ENCODE results near the gene P2RX5. TPM values are rescaled to one million over a fixed set of nuclear protein-coding genes. Genes with fewer than 3 reads are reported as not detected.
"Not testable (repeated sequence)": the region's sequence is repeated elsewhere in the genome, so short reads cannot be mapped to it uniquely, and the experiment has no call there.

P2RX5 gene
- total and polyA plus RNA-seq, 5 donors from 2014 or later: 11.8 to 21.0 (median 16.4) TPM

DNA sequence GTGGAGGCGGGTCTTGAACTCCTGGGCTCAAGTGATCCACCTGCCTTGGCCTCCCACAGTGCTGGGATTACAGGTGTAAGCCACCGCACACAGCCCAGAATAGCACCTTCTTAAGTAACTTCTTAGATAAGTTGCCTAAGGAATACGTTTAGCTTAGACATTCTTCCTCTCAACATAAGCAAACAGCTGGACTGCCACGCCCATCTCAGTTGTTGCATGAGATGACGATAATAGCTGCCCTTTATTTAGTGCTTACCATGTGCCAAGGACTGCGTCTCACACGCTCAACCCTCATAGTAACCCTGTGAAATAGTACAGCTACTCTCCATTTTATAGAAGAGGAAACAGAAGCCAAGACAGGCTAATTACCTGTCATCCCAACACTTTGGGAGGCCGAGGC, 39.6 kb upstream of the P2RX5 start:
- peaks cover 6 to 33% (median 22%) of the 10 kb centered on the region in 4 donors for H3K4me1 Mint-ChIP-seq
- ATAC-seq (ENCODE audit: low read depth in 2 of 2) (no peak), DNase-seq (no peak)
- H3K9me3 Mint-ChIP-seq: peaks cover 0 to 2% (median 0%) of the 10 kb centered on the region in 7 donors
- H3K36me3 Mint-ChIP-seq: no peaks in the 10 kb centered on the region
- H3K27me3 ChIP-seq (ENCODE audit: control insufficient read depth, insufficient read depth, low read length): no peaks in the 10 kb centered on the region
- H3K9me3 ChIP-seq (ENCODE audit: control insufficient read depth in 2 of 2, low read length in 2 of 2): no peaks in the 10 kb centered on the region
- no peak overlapping the region for H3K27ac Mint-ChIP-seq
- no peak overlapping the region for H3K4me3 ChIP-seq (ENCODE audit: low read depth, low read length)
- H3K27ac ChIP-seq (ENCODE audit: insufficient read depth, low read length, poor library complexity, severe bottlenecking): no peak overlapping the region
- no peaks in the 10 kb centered on the region for H3K36me3 ChIP-seq (ENCODE audit: control insufficient read depth, insufficient read depth, low read length)
- H3K4me1 ChIP-seq (ENCODE audit: control insufficient read depth, insufficient read depth, low read length, poor library complexity, severe bottlenecking): peaks cover 20% of the 10 kb centered on the region
- H3K27me3 Mint-ChIP-seq: no peaks in the 10 kb centered on the region
- no peak overlapping the region for H3K4me3 Mint-ChIP-seq

DNA sequence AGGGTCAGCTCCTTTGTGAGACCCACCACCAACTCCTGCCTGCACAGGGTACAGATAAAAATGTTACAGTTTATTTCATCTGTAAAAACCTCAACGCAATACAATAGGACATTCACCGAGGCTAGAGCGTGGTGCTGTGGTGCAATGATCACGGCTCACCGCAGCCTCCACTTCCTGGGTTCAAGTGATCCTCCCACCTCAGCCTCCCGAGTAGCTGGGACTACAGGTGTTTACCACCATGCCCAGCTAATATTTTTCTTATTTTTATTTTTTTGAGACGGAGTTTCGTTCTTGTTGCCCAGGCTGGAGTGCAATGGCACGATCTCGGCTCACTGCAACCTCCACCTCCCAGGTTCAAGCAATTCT, 38.9 kb upstream of the P2RX5 start:
- H3K4me1 Mint-ChIP-seq: peaks cover 6 to 29% (median 19%) of the 10 kb centered on the region in 4 donors
- peaks cover 20% of the 10 kb centered on the region for H3K4me1 ChIP-seq (ENCODE audit: control insufficient read depth, insufficient read depth, low read length, poor library complexity, severe bottlenecking)
- DNase-seq; H3K27ac Mint-ChIP-seq; H3K9me3 ChIP-seq (ENCODE audit: control insufficient read depth in 2 of 2, low read length in 2 of 2); H3K27me3 Mint-ChIP-seq; H3K9me3 Mint-ChIP-seq; H3K27ac ChIP-seq (ENCODE audit: insufficient read depth, low read length, poor library complexity, severe bottlenecking); H3K27me3 ChIP-seq (ENCODE audit: control insufficient read depth, insufficient read depth, low read length); H3K36me3 Mint-ChIP-seq; H3K4me3 ChIP-seq (ENCODE audit: low read depth, low read length); H3K4me3 Mint-ChIP-seq; ATAC-seq (ENCODE audit: low read depth in 2 of 2); H3K36me3 ChIP-seq (ENCODE audit: control insufficient read depth, insufficient read depth, low read length): not testable (repeated sequence)

DNA sequence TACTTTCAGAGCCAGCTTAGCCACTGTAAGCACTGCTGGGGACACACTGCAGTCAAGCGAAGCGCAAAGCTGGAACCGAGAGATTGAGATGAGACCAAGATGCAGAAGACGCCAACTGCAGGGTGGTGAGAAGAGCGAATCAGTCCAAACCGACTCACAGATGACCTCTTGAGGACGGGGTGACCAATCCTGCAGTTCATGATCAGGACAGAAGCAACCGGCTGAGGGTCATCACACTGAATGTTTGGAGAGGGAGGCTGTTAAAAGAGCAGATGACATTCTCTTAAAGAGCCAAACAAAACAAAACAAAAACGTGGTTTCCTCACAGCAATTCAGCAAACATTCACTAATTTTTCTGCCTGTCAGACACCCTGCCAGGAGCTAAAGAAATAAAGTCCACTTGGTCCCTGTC, 36.3 kb upstream of the P2RX5 start:
- no peak overlapping the region for H3K4me3 ChIP-seq (ENCODE audit: low read depth, low read length)
- H3K27ac Mint-ChIP-seq: no peak overlapping the region

DNA sequence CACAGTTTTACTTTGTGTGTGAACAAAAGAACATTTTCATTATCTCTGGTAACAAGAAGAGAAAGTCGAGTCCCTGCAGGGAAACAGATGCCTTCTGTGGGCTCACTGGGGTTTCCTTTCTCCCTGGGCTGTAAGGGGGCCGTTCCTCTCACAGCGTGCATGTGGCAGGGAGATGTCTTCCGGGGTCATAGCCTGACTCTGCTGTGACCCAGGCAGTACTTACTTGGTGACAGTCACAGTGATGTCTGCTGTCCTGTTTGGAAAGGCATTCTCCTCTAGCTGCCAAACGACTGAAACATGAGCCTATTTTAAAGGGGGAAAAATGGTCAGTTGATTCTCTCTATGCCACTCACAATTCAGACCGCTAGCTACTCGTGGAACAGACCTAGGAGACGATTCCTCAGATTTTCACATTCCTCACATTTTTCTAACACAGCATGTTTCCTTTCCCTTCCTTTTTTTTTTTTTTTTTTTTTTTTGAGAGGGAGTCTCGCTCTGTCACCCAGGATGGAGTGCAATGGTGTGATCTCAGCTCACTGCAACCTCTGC, 35.0 kb upstream of the P2RX5 start:
- Histone ChIP-seq H3K27ac (ENCODE audit: insufficient read depth, low read length, poor library complexity, severe bottlenecking) (no peak overlapping the region), H3K9me3 (ENCODE audit: control insufficient read depth in 2 of 2, low read length in 2 of 2) (no peaks in the 10 kb centered on the region), H3K4me1 (ENCODE audit: control insufficient read depth, insufficient read depth, low read length, poor library complexity, severe bottlenecking) (no peaks in the 10 kb centered on the region), H3K36me3 (ENCODE audit: control insufficient read depth, insufficient read depth, low read length) (no peaks in the 10 kb centered on the region), H3K4me3 (ENCODE audit: low read depth, low read length) (no peak overlapping the region), H3K27me3 (ENCODE audit: control insufficient read depth, insufficient read depth, low read length) (no peaks in the 10 kb centered on the region)
- H3K27ac Mint-ChIP-seq: peak overlapping the region in 1 of 3 donors; percentile 5
- H3K4me1 Mint-ChIP-seq: peaks cover 0 to 4% (median 0%) of the 10 kb centered on the region in 4 donors
- DNase-seq: no peak
- no peaks in the 10 kb centered on the region for H3K36me3 Mint-ChIP-seq
- no peak for ATAC-seq (ENCODE audit: low read depth in 2 of 2)
- no peaks in the 10 kb centered on the region for H3K9me3 Mint-ChIP-seq
- H3K4me3 Mint-ChIP-seq: no peak overlapping the region
- no peaks in the 10 kb centered on the region for H3K27me3 Mint-ChIP-seq

More for the DNA sequence above, 36.3 kb upstream of the P2RX5 start:
- H3K4me1 Mint-ChIP-seq: peaks cover 0 to 3% (median under 1%) of the 10 kb centered on the region in 4 donors
- no peak overlapping the region for H3K4me3 Mint-ChIP-seq
- H3K36me3 ChIP-seq (ENCODE audit: control insufficient read depth, insufficient read depth, low read length): no peaks in the 10 kb centered on the region
- H3K36me3 Mint-ChIP-seq: no peaks in the 10 kb centered on the region
- H3K27me3 ChIP-seq (ENCODE audit: control insufficient read depth, insufficient read depth, low read length): no peaks in the 10 kb centered on the region
- H3K4me1 ChIP-seq (ENCODE audit: control insufficient read depth, insufficient read depth, low read length, poor library complexity, severe bottlenecking): no peaks in the 10 kb centered on the region
- no peaks in the 10 kb centered on the region for H3K27me3 Mint-ChIP-seq
- ATAC-seq (ENCODE audit: low read depth in 2 of 2) (no peak), DNase-seq (no peak)
- H3K9me3 ChIP-seq (ENCODE audit: control insufficient read depth in 2 of 2, low read length in 2 of 2): no peaks in the 10 kb centered on the region
- H3K9me3 Mint-ChIP-seq: no peaks in the 10 kb centered on the region
- no peak overlapping the region for H3K27ac ChIP-seq (ENCODE audit: insufficient read depth, low read length, poor library complexity, severe bottlenecking)

DNA sequence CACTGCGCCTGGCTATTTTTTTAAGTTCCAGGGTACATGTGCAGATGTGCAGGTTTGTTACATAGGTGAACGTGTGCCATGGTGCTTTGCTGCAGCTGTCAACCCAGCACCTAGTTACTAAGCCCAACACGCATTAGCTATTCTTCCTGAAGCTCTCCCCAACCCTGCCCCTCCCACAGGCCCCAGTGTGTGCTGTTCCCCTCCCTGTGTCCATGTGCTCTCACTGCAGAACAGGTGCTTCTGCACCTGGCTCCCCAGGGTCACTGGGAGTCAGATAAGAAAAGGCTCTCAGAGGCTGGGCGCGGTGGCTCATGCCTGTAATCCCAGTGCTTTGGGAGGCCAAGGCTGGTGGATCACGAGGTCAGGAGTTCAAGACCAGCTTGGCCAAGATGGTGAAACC, 33.9 kb upstream of the P2RX5 start:
- Mint-ChIP-seq H3K36me3 (no peaks in the 10 kb centered on the region), H3K27ac (no peak overlapping the region), H3K4me1 (peaks cover 0 to 8% (median 3%) of the 10 kb centered on the region in 4 donors), H3K27me3 (no peaks in the 10 kb centered on the region), H3K9me3 (no peaks in the 10 kb centered on the region), H3K4me3 (no peak overlapping the region)
- DNase-seq: no peak
- Histone ChIP-seq H3K4me1 (ENCODE audit: control insufficient read depth, insufficient read depth, low read length, poor library complexity, severe bottlenecking) (no peaks in the 10 kb centered on the region), H3K4me3 (ENCODE audit: low read depth, low read length) (no peak overlapping the region), H3K27ac (ENCODE audit: insufficient read depth, low read length, poor library complexity, severe bottlenecking) (no peak overlapping the region), H3K9me3 (ENCODE audit: control insufficient read depth in 2 of 2, low read length in 2 of 2) (no peaks in the 10 kb centered on the region), H3K36me3 (ENCODE audit: control insufficient read depth, insufficient read depth, low read length) (no peaks in the 10 kb centered on the region), H3K27me3 (ENCODE audit: control insufficient read depth, insufficient read depth, low read length) (no peaks in the 10 kb centered on the region)
- ATAC-seq (ENCODE audit: low read depth in 2 of 2): no peak

DNA sequence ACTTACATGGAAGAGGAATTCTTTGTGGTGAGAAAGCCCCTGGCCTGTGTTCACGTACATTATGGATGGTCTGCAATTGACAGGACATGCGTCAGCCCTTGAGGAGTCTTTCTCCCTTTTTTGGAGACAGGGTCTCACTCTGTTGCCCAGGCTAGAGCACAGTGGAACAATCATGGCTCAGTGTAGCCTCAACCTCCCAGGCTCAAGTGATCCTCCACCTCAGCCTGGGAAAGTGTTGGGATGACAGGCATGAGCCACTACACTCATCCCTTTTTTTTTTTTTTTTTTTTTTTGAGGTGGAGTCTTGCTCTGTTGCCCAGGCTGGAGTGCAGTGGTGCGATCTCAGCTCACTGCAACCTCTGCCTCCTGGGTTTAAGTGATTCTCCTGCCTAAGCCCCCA, 32.1 kb upstream of the P2RX5 start:
- H3K27ac ChIP-seq (ENCODE audit: insufficient read depth, low read length, poor library complexity, severe bottlenecking); H3K27ac Mint-ChIP-seq; H3K36me3 Mint-ChIP-seq; ATAC-seq (ENCODE audit: low read depth in 2 of 2); H3K27me3 ChIP-seq (ENCODE audit: control insufficient read depth, insufficient read depth, low read length); H3K27me3 Mint-ChIP-seq; H3K36me3 ChIP-seq (ENCODE audit: control insufficient read depth, insufficient read depth, low read length); H3K9me3 Mint-ChIP-seq; H3K4me3 ChIP-seq (ENCODE audit: low read depth, low read length); H3K9me3 ChIP-seq (ENCODE audit: control insufficient read depth in 2 of 2, low read length in 2 of 2); H3K4me1 ChIP-seq (ENCODE audit: control insufficient read depth, insufficient read depth, low read length, poor library complexity, severe bottlenecking); H3K4me3 Mint-ChIP-seq; DNase-seq: not testable (repeated sequence)
- peaks cover 0 to 14% (median 8%) of the 10 kb centered on the region in 4 donors for H3K4me1 Mint-ChIP-seq

DNA sequence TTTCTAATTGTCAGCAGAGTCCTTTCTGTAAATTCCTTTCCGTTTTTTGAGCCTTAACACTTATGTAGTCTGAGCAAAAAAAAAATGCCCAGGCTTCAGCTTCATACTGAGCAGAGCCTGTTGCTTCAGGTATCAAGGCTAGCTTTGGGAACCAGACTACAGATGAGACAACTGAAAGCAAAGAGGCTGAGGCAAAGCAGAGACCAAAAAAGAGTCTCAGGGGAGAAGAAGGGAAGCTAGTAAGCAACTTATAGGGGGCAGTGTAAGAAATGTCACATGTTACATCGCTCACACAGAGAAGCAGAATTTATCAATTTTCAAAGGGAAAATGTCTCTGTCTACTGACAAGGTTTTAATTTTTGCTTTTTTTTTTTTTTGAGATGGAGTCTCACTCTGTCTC, 31.1 kb upstream of the P2RX5 start:
- H3K9me3 Mint-ChIP-seq: no peaks in the 10 kb centered on the region
- Histone ChIP-seq H3K27ac (ENCODE audit: insufficient read depth, low read length, poor library complexity, severe bottlenecking) (no peak overlapping the region), H3K27me3 (ENCODE audit: control insufficient read depth, insufficient read depth, low read length) (no peaks in the 10 kb centered on the region), H3K9me3 (ENCODE audit: control insufficient read depth in 2 of 2, low read length in 2 of 2) (no peaks in the 10 kb centered on the region), H3K36me3 (ENCODE audit: control insufficient read depth, insufficient read depth, low read length) (no peaks in the 10 kb centered on the region), H3K4me3 (ENCODE audit: low read depth, low read length) (no peak overlapping the region), H3K4me1 (ENCODE audit: control insufficient read depth, insufficient read depth, low read length, poor library complexity, severe bottlenecking) (peaks cover 20% of the 10 kb centered on the region)
- no peak overlapping the region for H3K27ac Mint-ChIP-seq
- H3K4me1 Mint-ChIP-seq: peaks cover 4 to 24% (median 16%) of the 10 kb centered on the region in 4 donors
- ATAC-seq (ENCODE audit: low read depth in 2 of 2): no peak
- DNase-seq: no peak
- H3K36me3 Mint-ChIP-seq: no peaks in the 10 kb centered on the region
- no peaks in the 10 kb centered on the region for H3K27me3 Mint-ChIP-seq
- H3K4me3 Mint-ChIP-seq: no peak overlapping the region

DNA sequence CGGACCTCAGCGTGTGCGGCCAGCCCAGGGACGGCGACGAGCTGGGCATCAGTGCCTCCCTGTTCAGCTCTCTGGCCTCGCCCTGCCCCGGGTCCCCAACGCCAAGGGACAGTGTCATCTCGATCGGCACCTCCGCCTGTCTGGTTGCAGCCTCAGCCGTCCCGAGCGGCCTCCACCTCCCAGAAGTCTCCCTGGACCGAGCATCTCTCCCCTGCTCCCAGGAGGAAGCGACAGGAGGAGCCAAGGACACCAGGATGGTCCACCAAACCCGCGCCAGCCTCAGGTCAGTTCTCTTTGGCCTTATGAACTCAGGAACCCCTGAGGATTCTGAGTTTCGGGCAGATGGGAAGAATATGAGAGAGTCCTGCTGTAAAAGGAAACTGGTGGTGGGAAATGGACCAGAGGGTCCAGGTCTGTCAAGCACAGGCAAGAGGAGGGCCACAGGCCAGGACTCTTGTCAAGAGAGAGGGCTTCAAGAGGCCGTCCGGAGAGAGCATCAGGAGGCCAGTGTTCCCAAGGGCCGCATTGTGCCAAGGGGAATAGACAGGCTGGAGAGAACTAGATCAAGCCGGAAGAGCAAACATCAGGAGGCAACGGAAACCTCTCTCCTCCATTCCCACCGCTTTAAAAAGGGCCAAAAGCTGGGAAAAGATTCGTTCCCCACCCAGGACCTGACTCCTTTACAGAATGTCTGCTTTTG, 28.6 kb upstream of the P2RX5 start:
- Mint-ChIP-seq H3K36me3 (peaks cover 3% of the 10 kb centered on the region), H3K9me3 (no peaks in the 10 kb centered on the region), H3K27ac (peak overlapping the region in 2 of 3 donors; percentile 72 to 85), H3K4me1 (peaks cover 4 to 48% (median 30%) of the 10 kb centered on the region in 4 donors), H3K4me3 (peak overlapping the region; percentile 89 to 98 (median 93)), H3K27me3 (no peaks in the 10 kb centered on the region)
- Histone ChIP-seq H3K36me3 (ENCODE audit: control insufficient read depth, insufficient read depth, low read length) (peaks cover 3% of the 10 kb centered on the region), H3K9me3 (ENCODE audit: control insufficient read depth in 2 of 2, low read length in 2 of 2) (no peaks in the 10 kb centered on the region), H3K4me3 (ENCODE audit: low read depth, low read length) (peak overlapping the region; percentile 9), H3K4me1 (ENCODE audit: control insufficient read depth, insufficient read depth, low read length, poor library complexity, severe bottlenecking) (peaks cover 26% of the 10 kb centered on the region), H3K27ac (ENCODE audit: insufficient read depth, low read length, poor library complexity, severe bottlenecking) (no peak overlapping the region), H3K27me3 (ENCODE audit: control insufficient read depth, insufficient read depth, low read length) (no peaks in the 10 kb centered on the region)
- ATAC-seq (ENCODE audit: low read depth in 2 of 2): no peak
- no peak for DNase-seq
